Heart left ventricle (tissue), 16 donors: ENCODE data around the gene STIP1. TPM values are rescaled to one million over a fixed set of nuclear protein-coding genes. Genes with fewer than 3 reads are reported as not detected.
A peak's percentile ranks its signal among the peaks of the same experiment; 100 is the strongest.

ENCODE experiments used
- ATAC-seq, 4 donors: fragments of 200-7000 bp; cut with Tn5 transposase; one replicate each; pipeline ENCODE4 v1.9.1; 2020 to 2022; ENCODE audit warnings: moderate library complexity in 4 of 4, mild to moderate bottlenecking in 3 of 4, moderate number of reproducible peaks in 1 of 4
- DNase-seq, 5 donors: peaks; one replicate each; pipeline ENCODE4 v3.0.0-alpha.2; 2020
- H3K27ac ChIP-seq, 12 donors: fragments of 200-600 bp; sonication (generic) in 4 of 12; one replicate each; pipeline versions ENCODE4 v1.5.0 to v1.8.0; 2016 to 2022; ENCODE audit warnings: mild to moderate bottlenecking in 2 of 12
- H3K27me3 ChIP-seq, 9 donors: fragments of 200-600 bp; sonication (generic) in 2 of 9; one replicate each; pipeline versions ENCODE4 v1.5.1 to v1.8.0; 2016 to 2022; ENCODE audit warnings: mild to moderate bottlenecking in 3 of 9
- H3K36me3 ChIP-seq, 9 donors: fragments of 200-600 bp; sonication (generic) in 2 of 9; one replicate each; pipeline versions ENCODE4 v1.5.0 to v1.8.0; 2018 to 2022; ENCODE audit warnings: mild to moderate bottlenecking in 2 of 9
- H3K4me1 ChIP-seq, 12 donors: fragments of 200-600 bp; sonication (generic) in 4 of 12; one replicate each; pipeline versions ENCODE4 v1.5.0 to v1.8.0; 2016 to 2022; ENCODE audit warnings: mild to moderate bottlenecking in 3 of 12
- H3K4me3 ChIP-seq, 12 donors: fragments of 200-600 bp; sonication (generic) in 4 of 12; one replicate each; pipeline versions ENCODE4 v1.5.0 to v1.8.0; 2017 to 2022; ENCODE audit warnings: mild to moderate bottlenecking in 9 of 12, moderate library complexity in 4 of 12
- H3K9me3 ChIP-seq, 12 donors: fragments of 200-600 bp; sonication (generic) in 4 of 12; one replicate each; pipeline versions ENCODE4 v1.5.0 to v1.8.0; 2016 to 2022; ENCODE audit warnings: mild to moderate bottlenecking in 1 of 12
- CTCF ChIP-seq, 12 donors: fragments of 200-600 bp; sonication (generic) in 4 of 12; IDR thresholded peaks; one replicate each; pipeline versions ENCODE4 v1.5.0 to v1.8.0; 2018 to 2022; ENCODE audit warnings: antibody characterized with exemption in 12 of 12, mild to moderate bottlenecking in 5 of 12
- POLR2A ChIP-seq, 2 donors: fragments of 450-650 bp; IDR thresholded peaks; one replicate each; pipeline ENCODE4 v1.6.1; 2017; ENCODE audit warnings: antibody characterized with exemption in 2 of 2, mild to moderate bottlenecking in 2 of 2, moderate library complexity in 2 of 2
- WGBS, 4 donors: extraction: QIAGEN DNeasy Blood & Tissue Kit in 2 of 4; methylation state at CpG; one replicate each; pipeline versions ENCODE4 v1.1.5 to v1.1.7; 2013 to 2018; 5-methylcytosine and 5-hydroxymethylcytosine counted together
- intact Hi-C, 10 donors: fragments of 100-400 bp; cut with DNase I; formaldehyde crosslinking; loops; one replicate each; pipeline versions ENCODE4 v1.11.1 to v1.14.2; 2022
- polyA plus RNA-seq, 2 donors: library from polyadenylated mRNA; stranded (reverse); fragments of 200-250 nt; gene quantifications; one replicate each; pipeline ENCODE4 v1.2.3, GENCODE V29; 2013
- total RNA-seq, 9 donors: library from RNA; depleted of rRNA in 2 of 9; stranded (reverse); fragments of >200 nt in 2 of 9; fragmentation: NEBNext Ultra II Directional in 3 of 9; extraction: Animal tissue kit (Norgen Biotek cat#: 25700) in 3 of 9; gene quantifications; one replicate each; pipeline versions ENCODE4 v1.1.0 to v1.2.4, GENCODE V29; 2016 to 2023
- donor health status: ischemic (EF 13 %, LVEDD 7.1; RV severe dilation, severe dysfunction).
- donor health status: healthy with polysubstance abuse.
- donor health status: DM: no; HTN: yes; CAD: no.
- donor health status: DM: no; HTN: no; CAD: no.
- donor health status: ischemic (EF 25% LVEDD 6.9; RV normal size, moderate dysfunction).
- donor health status: ischemic (EF 25% LVEDD 5.7; RV mildly dilated, moderate dysfunction).
- donor health status: healthy.
- donor health status: DM: yes; HTN: yes; CAD: no.
- donor health status: ischemic (EF 35%, LVEDD 5.7; RV mildly dilated, moderate dysfunction).
- donor health status: nonischemic (EF 11% LVEDD 7.7; RV severe dilation, severe dysfunction).
- donor health status: DM: yes; HTN: yes; CAD: no.
- donor health status: PGD.
- donor health status: ischemic (EF 29% LVEDD 5.4; RV normal size, mild dysfunction).
- donor health status: nonischemic (EF 23%, LVEDD 6.1; RV moderate dilation, normal function).

STIP1 gene
- total and polyA plus RNA-seq, 11 donors = 68.8 to 175 (median 88.8) TPM

DNA sequence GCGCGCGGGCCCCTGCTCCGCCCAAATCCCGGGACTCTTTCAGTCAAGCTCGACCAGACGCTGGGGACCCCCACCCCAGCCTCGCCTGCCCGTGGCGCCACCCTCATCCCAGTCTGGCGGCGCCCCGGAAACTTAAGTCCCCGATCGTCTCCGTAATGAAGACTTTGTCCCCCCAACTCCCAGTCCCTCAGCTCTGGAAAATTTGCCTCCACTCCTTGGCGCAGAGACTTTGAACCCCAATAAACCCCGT is 65.7 kb downstream of the STIP1 start:
- peak overlapping the region in 11 of 12 donors; percentile 62 to 92 (median 79) for H3K27ac ChIP-seq
- DNase-seq (peak in 1 of 5 donors; percentile 52), ATAC-seq (no peak)
- peak overlapping the region; percentile 62 to 100 (median 92) for H3K4me3 ChIP-seq
- H3K4me1 ChIP-seq = peaks cover 5 to 53% (median 33%) of the 10 kb centered on the region in 12 donors
- TF ChIP-seq CTCF (IDR thresholded peaks at IDR 0.05) (no peak), POLR2A (IDR thresholded peaks at IDR 0.05) (no peak)
- H3K36me3 ChIP-seq = peaks cover 0 to 24% (median 18%) of the 10 kb centered on the region in 9 donors
- no peaks in the 10 kb centered on the region for H3K9me3 ChIP-seq
- intact Hi-C loops = loop anchor here in 4 of 10 donors (1.0 to 10.0 kb wide), 6 partner anchors 17 to 53 kb away; partner anchors contain the start of genes CATSPERZ (in 3 of the 4) and ESRRA (in 1 of the 4)
- 0 to 1% (median 0%) methylated on average over 17 to 18 of the region's 18 CpGs for WGBS, 4 donors
- no peaks in the 10 kb centered on the region for H3K27me3 ChIP-seq

- ATAC-seq (peak in 3 of 4 donors; percentile 4 to 43 (median 24)), DNase-seq (peak in 4 of 5 donors; percentile 58 to 70 (median 63))
- Histone ChIP-seq H3K27ac (peak overlapping the region in 11 of 12 donors; percentile 19 to 92 (median 79)), H3K4me1 (peaks cover 5 to 48% (median 31%) of the 10 kb centered on the region in 12 donors), H3K9me3 (no peaks in the 10 kb centered on the region), H3K36me3 (peaks cover 0 to 30% (median 23%) of the 10 kb centered on the region in 9 donors), H3K4me3 (peak overlapping the region; percentile 62 to 100 (median 92)), H3K27me3 (no peaks in the 10 kb centered on the region)
- intact Hi-C loops = loop anchor here in 2 of 10 donors (5.0 to 10.0 kb wide), 2 partner anchors 50 to 53 kb away; partner anchors contain the start of genes CATSPERZ (in 2 of the 2) and ESRRA (in 1 of the 2)
- WGBS, 4 donors = 12 to 20% (median 16%) methylated on average over 16 to 23 of the region's 23 CpGs
- no peak for TF ChIP-seq POLR2A (IDR thresholded peaks at IDR 0.05)
- peak in 4 of 12 donors; percentile 11 to 31 (median 17) for TF ChIP-seq CTCF (IDR thresholded peaks at IDR 0.05)
Observed at GRCh38 chr11:64252003-64252872, 66.3 kb downstream of the STIP1 start.

- Histone ChIP-seq H3K27ac (peak overlapping the region in 3 of 12 donors; percentile 19 to 83 (median 79)), H3K4me1 (peaks cover 5 to 42% (median 25%) of the 10 kb centered on the region in 12 donors), H3K4me3 (peak overlapping the region in 7 of 12 donors; percentile 62 to 100 (median 94)), H3K27me3 (no peaks in the 10 kb centered on the region), H3K9me3 (no peaks in the 10 kb centered on the region), H3K36me3 (peaks cover 0 to 38% (median 28%) of the 10 kb centered on the region in 9 donors)
- ATAC-seq (no peak), DNase-seq (no peak)
- 80 to 93% (median 81%) methylated on average over 5 to 8 of the region's 8 CpGs for WGBS, 4 donors
- intact Hi-C loops = loop anchor here in 2 of 10 donors (5.0 to 10.0 kb wide), 2 partner anchors 49 to 52 kb away; partner anchors contain the start of genes CATSPERZ (in 2 of the 2) and ESRRA (in 1 of the 2)
- TF ChIP-seq POLR2A (IDR thresholded peaks at IDR 0.05) (no peak), CTCF (IDR thresholded peaks at IDR 0.05) (no peak)
Observed at GRCh38 chr11:64253043-64253442, 67.1 kb downstream of the STIP1 start.

DNA sequence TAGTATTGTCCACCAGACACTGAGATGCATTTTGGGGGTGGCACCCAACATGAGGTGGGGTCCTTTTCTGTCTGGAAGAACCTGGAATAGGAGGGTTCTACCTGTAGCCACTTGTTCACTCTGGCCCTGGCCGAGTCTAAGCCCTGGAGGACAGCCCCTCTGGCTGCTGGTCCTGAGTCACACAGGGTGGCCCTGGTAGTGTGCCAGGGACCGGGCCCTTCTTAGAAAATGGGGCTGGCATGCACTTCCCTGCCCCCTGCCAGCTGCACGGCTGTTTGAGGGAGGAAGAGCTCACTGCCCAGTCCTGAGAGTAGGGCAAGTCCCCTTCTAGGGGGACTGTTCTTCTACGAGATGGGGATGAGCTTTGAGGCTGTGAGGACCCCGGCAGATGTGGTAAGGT is 67.5 kb downstream of the STIP1 start:
- no peak overlapping the region for H3K4me3 ChIP-seq
- TF ChIP-seq POLR2A (IDR thresholded peaks at IDR 0.05) (no peak), CTCF (IDR thresholded peaks at IDR 0.05) (no peak)
- H3K36me3 ChIP-seq = peaks cover 0 to 42% (median 32%) of the 10 kb centered on the region in 9 donors
- no peaks in the 10 kb centered on the region for H3K27me3 ChIP-seq
- H3K27ac ChIP-seq = peak overlapping the region in 2 of 12 donors; percentile 9 to 19
- DNase-seq (no peak), ATAC-seq (peak in 1 of 4 donors; percentile 26)
- 49 to 57% (median 55%) methylated on average over 4 to 5 of the region's 5 CpGs for WGBS, 4 donors
- H3K4me1 ChIP-seq = peaks cover 5 to 41% (median 25%) of the 10 kb centered on the region in 12 donors
- intact Hi-C loops = loop anchor here in 2 of 10 donors (5.0 to 10.0 kb wide), 2 partner anchors 49 to 51 kb away; partner anchors contain the start of genes CATSPERZ (in 2 of the 2) and ESRRA (in 1 of the 2)
- no peaks in the 10 kb centered on the region for H3K9me3 ChIP-seq
